GM18861 (cell line): ENCODE measurements around the gene ANXA7.
A peak's percentile ranks its signal among the peaks of the same experiment; 100 is the strongest.

Experiments used
- ATAC-seq: cut with Tn5 transposase; IDR thresholded peaks from one replicate; pipeline ENCODE4 v1.9.1; 2021; ENCODE audit not compliant: unreplicated experiment

Gene ANXA7

DNA sequence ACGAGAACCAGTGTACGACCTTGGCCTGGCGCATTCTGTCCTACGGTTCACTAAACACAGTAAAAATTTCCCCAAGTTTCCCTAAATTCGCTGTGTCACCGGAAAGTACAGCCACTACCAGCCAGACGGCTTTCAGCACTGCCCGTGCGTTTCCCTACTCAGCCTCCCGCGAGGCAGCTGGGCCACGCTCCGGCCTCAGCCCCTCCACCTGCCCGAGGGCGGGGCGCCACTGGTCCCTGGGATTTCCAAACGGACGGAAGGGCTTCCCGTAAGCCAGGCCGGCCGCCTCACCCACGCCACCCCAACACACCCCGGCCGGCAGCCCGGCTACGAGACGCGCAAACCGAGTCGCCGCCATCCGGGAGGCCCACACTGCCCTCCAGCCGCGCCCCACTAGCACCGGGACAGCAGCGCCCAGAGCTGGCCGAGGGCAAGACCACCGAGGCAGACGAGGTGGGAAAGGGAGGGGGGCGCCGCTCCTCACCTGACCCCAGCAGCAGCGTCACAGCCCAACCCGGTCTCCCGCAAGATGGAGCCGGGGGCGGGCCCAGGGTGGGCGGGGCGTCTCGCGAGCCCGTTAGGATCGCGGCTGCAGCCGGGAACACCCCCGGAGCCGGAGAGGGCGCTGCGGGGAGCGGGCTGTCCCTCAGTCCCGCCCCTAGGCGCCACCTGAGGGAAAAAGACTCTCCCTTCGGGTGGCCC is at the start of gene ANXA7:
ANXA7 (minus strand) TSS at position 531 of the 702 bp plus-strand sequence. CDS start 13,202 bp downstream, outside the sequence.
- peak; percentile 83 for ATAC-seq

DNA sequence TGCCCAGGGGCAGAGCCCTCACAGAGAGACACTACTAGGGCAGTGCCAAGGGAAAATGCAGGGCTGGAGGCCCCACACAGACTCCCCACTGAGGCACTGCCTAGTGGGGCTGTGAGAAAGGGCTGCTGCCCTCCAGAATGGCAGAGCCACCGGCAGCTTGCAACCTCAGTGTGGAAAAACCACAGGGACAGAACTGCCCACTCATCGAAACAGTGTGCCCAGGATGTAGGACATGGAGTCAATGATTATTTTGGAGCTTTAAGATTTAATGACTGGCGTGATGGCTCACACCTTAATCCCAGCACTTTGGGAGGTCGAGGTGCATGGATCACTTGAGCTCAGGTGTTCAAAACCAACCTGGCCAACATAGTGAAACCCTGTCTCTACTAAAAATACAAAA is 47.0 kb upstream of the ANXA7 start:
- ATAC-seq, result no peak

DNA sequence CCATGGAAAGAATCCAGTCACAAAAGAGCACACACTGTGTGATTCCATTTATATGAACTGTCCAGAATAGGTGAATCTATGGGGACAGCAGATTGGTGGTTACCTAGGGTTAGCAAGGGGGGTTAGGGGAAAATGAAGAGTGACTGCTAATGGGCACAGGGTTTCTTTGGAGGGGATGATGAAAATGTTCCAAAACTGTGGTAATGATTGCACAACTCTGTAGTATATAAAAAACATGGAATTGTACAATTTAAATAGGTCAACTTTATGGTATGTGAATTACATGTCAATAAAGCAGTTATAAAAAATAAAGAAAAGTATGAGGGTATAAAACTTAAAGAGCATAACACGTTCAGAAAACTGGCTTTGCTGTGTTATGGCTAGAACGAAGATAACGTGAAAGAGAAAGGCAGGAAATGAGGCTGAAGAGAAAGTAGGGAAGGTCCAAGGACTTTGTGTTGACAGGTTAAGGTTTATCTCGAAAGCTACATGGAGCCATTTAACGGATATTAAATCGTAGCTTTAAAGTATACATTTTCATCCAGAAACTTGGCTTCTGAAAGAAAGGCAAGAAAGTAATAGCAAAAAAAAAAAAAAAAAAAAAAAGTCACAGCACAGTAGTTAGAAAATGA is 45.9 kb upstream of the ANXA7 start:
- ATAC-seq, result no peak

DNA sequence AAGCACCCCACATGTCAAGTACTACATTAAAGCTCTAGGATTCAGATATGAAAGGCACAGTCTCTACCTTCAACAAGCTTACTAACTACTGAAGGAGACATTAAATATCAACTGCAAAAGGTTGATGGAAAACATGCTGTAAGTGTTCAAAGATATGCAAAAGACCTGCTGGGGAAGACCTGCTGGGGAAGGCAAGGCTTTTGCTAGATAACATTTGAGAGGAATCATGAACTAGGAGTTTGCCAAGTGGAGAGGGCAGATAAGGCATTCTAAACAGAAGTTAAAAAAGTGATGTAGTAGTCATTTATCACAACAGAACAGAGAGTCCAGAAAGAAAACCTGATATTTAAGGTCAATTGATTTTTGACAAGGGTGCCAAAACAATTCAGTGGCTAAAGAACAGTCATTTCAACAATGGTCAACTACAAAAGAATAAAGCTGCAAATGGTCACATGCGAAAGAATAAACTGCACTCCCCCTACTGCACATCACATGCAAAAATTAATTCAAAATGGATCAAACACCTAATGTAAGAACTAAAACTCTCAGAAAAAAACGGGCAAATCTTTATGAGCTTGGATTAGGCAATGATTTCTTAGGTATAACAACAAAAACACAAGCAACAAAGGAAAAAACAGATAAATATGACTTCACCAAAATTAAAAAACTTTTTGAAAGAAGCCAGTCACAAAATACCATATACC is 42.5 kb upstream of the ANXA7 start:
- ATAC-seq, result no peak

DNA sequence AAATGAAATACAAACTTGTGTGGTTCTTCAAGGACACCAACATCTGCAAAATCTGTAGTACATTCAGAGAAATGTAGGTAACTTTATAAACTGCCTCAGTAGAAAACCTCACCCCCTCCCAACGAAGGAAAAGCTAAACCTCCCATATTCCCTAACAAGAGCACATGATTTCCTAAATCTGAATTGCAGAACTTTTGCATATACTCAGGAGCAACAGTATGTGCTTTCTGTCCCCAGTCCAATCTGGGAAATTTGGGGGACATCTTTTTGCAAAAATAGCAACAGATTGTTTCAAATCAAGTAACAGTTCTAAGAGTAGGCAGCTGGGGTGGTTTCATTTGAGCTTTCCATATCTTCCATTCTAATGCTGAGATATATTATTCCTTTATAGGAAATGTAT is 35.3 kb upstream of the ANXA7 start:
- no peak for ATAC-seq

DNA sequence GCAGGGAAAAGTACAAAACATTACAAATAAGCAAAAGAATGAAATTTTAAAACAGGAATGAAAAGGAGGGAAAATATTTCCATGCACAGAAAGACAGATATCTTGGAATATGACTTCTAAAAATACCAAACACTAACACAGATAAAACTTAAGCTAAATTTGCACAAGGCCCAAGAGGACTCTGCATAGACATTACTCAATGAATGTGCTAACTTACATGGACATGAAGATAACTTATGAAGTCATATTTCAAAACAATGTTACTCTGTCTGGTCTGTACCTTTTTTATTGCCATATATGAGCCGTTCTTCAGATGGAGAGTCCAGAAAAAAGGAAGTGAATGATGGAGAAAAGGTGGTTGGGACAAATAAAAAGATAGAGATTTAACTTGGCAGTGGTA is 34.5 kb upstream of the ANXA7 start:
- no peak for ATAC-seq

DNA sequence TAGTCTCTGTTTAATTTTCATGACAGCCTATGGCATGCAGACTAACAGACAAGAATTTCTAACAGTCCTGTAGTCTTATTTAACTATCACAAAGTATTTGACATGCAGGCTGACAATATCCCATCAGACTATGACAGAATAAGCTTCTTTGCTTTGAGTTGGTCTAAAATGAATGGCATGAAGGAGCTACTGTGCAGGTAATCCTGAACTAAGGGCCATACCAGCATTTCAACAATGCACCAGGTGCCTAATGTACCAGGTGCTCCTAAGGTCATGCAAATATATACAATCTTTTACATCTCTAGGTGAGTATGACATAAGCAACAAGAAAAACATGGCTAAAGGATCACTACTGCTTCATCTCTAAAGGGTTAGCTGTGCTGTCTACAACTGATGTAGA is 33.1 kb upstream of the ANXA7 start:
- ATAC-seq, result no peak

DNA sequence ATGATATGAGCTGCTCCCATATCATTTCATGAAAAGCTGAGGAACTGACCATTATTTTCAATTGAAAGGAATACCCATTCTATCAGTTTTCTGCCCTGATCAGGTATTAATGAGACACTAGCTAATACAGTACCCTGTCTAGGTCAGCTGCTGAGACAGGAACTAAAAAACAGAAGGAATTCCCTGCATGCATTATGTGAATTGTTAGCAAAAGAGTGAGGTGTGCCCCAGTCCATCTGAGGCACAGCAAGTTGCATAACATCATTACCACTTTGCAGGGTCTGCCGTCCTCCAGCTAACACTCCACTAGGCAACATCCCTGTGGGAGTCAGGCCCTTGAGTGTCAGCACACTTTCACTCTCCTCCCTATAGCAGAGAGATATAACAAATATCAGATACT is 30.6 kb upstream of the ANXA7 start:
- no peak for ATAC-seq

DNA sequence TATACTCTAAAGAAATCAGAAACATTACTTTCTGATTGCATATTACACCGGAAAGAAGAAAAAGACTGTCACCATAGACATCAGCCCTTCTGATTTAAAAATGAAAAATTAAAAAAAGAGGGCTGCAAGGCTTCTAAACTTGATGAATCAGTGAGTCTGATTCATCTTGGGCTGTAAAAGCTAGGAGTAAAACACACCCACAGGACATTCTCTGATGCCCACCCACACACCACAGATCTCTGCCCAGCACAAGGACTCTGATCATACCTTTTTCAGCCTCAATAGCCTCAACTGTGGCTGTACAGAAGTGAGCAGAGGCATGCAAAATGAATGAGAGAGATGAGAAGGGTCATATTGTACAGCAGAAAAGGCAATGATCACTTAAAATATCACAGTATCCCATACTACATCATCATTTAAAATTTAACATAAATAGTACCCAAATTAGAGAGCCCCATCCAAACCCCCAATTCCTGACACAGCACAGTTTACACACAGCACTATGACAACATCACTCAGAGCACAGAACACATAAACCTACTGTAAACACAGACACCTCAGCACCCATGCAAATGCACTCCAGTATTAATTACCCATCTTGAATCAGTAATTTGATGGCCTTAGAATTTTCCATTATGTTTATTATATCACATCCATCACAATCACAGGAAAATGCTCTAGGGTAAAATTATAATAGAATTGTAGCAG is 25.9 kb upstream of the ANXA7 start:
- no peak for ATAC-seq

DNA sequence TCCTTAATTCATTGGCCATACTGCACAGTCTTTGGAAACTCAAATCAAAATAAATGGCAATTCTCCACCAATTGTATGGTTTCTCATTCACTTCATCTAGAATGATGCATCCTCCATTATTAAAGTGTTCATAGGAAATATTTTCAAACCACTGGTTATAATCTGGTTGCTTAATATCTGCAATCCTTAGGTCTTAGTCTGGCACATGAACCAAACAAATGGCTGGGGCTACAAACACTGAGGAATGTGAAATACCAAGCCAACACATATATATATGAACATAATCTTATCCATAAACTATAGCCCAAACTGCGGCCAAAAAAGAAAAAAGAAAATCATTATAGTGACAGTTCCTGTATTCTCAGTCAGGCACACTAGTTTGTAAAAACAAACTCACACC is 25.2 kb upstream of the ANXA7 start:
- ATAC-seq, result no peak

DNA sequence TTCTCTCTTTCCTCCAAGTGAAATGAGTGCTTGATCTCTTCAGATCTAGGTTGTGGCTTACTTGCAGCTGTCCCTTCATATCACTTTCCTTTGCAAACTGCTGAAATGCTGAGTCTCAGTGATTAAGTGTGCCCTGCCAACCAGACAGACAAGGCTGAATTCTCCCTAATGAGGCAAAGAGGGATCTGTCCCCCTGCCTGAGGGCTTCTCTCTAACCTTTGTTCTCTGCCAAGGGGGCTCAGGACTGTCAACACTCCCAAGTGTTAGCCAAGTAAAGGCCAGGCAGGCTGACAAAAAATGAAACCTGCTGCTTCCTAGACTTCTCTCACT is 19.6 kb upstream of the ANXA7 start, which contains the start of gene MSS51:
MSS51 (minus strand) TSS at position 24 of the 330 bp plus-strand sequence. CDS start 5,277 bp downstream, outside the sequence.
- ATAC-seq, result no peak

DNA sequence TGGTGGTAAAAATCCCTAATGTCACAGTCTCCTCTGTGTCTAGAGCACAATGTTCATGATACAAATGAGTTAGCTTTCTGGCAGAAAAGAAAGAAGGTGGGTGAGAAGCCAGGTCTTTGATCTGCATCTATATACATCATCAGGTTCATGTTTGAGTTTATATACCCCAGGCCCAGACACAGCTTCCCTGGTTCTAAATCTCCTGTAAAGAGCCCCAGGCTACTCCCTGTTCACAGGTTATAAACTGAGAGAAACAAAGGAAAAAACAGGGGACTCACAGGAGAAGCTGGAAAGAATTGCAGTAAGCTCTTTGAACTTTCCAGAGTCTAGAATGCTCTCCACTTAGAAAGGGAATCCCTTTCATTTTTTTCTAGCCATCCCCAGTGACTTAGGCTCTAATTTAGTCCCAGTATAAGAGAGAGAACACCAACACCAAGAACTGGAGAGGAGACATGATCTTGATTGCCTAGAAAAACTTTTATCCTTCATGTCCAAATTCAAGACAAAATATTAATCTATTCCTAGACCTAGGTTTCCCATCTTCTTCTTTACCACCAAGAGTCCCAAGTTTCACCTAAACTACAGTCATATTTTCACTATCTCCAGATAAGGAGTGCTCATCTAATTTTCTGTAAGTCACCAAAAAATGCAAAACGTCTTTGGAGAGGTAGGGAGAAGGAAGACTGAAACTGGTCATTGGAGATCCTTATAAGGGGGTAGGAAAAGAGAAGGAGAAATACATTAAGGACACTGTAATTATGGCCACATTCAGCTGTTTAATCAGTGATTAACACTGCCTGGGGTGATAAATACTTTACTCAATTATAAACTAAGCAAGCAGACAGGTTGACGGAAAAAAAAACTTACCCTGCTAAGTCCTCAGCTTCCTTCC is 19.0 kb upstream of the ANXA7 start:
- no peak for ATAC-seq

DNA sequence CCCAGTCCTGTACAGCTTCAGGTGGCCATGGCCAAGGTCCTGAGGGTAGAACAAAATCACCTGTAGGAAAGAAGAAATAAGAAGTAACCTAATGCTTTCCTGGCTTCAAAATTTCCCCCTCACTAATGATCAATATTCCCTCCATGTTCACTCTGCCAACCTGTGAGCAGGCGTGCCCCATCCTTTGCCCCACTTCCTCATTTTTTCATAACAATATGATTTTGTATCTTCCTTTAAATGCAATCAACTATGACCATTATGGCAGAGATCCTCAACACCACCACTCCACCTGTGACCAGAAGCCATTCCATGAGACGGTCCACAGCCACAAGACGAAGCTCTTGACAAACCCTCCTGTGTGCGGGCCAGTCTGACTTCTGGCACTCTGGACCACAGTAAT is 12.5 kb upstream of the ANXA7 start:
- ATAC-seq, result no peak

DNA sequence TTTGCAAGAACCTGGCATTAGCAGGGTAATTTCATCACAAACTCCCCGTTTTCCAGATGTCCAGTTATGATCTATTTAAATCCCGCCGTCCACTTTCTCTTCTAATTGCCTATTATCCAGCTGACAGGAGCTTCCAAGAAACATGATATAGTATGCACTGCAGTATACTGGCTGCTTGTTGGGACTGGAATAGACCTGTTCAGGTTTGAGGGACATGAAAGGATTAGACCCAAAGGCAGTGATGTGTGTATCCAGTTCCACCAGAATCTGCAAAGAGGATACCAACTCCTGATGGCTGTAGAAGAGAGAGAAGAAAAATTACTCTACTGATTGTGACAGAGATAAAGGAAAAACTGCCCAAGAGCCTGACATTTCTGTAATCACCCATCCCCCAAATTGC is 10.6 kb upstream of the ANXA7 start:
- ATAC-seq, result no peak

DNA sequence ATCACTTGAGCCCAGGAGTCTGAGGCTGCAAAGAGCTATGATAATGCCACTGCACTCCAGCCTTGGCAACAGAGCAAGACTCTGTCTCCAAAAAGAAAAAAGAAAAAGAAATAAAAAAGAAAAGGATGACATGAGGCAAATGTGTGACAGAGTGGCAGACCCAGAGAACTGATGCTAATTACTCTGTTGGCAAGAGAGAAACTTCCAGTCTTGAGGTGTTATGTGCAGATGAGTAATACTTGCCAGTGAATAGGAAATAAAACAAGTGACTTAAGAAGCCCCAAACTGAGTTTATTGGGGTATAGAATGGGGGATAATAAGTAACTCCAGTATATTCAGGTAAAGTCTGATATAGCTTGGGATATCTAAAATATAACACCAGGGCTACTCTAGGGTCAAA is 9.5 kb upstream of the ANXA7 start:
- ATAC-seq, result no peak

DNA sequence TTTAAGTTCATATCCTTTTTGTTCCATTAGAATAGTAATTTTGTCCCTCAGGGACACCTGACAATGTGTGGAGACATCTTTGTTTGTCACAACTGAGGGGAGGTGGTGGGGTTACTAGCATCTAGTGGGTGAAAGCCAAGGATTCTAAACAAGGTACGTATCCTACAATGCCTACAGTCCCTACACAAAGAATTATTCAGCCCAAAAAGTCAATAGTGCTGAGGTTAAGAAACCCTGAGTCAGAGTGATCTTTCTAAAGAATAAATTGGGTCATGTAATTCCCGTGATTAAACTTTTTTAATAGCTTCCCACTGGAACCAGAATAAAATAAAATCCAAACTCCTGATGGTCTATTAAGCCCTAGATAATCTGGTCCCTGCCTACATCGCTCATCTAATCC is 2.7 kb upstream of the ANXA7 start:
- no peak for ATAC-seq

DNA sequence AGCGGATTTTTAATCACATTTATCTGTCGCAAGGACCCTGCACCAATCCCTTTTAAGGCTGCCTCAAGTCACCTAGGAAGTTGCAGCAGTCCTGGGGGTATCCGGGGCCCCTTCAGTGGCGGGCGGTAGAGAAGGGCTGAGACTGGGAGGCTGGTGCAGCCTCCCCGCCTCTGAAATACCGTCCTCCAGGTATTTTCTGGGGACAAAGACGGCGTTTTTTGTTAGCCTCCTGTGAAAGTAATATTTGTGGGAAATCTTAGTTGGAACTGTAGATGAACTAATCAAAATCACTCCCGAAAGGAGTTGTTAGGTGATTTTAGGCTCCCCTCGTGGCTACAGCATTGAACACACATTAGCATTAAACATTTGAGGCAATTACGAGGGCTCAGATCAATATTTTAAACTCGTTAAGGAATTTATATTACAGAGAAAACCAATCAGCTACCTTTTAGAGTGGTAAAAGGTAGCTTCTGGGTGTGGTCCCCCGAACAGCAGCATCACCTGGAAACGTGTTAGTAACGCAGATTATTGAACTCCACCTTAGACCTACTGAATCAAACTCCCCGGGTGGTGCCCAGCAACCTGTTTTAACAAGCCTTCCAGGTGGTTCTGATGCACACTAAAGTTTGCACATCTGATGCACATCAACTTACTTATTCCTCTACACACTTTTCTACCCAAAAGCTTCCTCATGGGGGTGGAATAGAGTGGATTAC is 530 bp upstream of the ANXA7 start:
- ATAC-seq, result no peak

DNA sequence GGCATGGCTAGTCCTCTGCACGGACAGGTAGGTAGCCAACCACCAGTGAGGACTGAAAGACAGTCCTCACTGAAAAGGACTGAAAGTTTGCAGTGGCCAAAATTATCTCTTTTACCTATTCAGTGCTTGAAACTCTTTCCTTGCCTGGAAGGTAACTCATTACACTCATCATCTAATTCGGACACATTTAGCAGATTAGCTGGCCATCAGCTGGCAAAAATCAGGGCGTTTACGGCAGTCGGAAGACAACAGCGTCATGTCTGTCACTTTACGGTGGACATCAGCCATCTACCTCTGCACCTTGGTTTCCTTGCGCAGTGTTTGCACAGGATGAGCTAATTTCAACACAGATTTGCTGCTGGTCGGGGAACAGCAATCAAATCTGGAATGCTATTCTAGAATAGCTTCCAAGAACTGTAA is 740 bp downstream of the ANXA7 start:
- ATAC-seq, result peak; percentile 17

DNA sequence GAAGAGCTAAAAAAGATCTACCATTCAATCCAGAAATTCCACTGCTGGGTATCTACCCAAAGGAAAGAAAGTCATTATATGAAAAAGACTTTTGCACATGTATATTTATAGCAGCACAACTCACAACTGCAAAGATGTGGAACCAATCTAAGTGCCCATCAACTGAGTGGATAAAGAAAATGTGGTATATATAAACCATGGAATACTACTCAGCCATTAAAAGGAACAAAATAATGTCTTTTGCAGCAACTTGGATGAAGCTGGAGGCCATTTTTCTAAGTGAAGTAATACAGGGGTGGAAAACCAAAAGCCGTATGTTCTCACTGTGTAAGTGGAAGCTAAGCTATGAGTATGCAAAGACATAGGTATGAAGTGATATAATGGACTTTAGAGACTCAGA is 3.0 kb downstream of the ANXA7 start:
- ATAC-seq, result no peak

DNA sequence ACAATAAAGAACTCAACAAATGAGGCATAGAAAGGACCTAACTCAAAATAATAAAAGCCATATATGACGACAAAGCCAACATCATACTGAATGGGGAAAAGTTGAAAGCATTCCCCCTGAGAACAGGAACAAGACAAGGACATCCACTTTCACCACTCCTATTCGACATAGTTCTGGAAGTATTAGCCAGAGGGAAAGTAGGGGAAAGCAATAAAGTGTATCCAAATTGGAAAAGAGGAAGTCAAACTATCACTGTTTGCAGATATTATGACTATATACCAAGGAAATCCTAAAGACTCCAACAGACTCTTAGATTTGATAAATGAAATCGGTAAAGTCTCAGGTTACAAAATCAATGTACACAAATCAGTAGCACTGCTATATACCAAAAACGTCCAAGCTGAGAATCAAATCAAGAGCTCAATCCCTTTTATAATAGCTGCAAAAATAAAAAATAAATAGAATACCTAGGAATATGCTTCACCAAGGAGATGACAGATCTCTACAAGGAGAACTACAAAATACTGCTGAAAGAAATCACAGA is 4.8 kb downstream of the ANXA7 start:
- no peak for ATAC-seq
